ENCODE results near the gene RUSF1. TPM values are rescaled to one million over a fixed set of nuclear protein-coding genes. Genes with fewer than 3 reads are reported as not detected.

The RUSF1 gene
- total RNA-seq (2022; extraction: Qiagen RNA extraction; ENCODE audit: low read depth), result 41.9 to 52.9 TPM (median 50.0 TPM) in 5 replicates

DNA sequence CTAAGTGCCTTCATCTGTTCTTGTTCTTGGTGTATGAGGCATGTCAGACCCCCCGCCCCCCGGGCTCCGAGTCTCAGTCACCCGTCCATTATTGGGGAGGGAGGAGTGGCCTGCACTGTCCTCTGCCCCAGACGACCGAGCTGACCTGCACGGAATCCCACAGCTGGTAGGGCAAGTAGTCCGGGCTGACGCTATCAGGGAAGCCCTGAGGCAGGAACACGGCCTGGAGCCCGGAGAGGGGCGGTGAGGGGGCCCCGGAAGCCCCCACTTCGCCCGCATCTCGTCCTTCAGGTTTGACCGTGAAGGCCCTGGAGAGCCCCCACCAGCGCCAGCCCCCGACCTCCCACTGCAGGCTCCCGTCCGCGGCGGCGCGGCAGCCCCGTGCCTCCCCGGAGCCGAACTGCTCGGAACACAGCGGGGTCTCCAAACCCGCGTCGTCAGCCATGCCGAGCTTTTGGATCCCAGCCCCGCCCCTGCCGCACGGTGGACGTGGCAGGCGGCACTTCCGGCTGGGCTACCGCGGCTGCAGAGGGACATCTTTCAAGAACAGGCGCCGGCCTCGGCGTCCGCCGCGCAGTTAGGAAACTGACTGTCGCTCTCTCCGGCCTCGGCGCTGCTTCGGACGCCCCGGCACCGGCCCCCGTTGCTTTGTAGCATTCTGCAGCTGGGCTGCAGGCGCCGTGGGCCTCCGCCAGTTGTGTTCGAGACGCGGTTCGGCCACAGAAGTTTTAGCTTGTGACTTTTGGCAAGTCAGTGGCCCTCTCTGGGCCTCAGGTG lies at the start of gene RUSF1:
RUSF1 (minus strand) TSS at position 463 of the 777 bp plus-strand sequence; CDS start at position 445, 18 bp downstream.

DNA sequence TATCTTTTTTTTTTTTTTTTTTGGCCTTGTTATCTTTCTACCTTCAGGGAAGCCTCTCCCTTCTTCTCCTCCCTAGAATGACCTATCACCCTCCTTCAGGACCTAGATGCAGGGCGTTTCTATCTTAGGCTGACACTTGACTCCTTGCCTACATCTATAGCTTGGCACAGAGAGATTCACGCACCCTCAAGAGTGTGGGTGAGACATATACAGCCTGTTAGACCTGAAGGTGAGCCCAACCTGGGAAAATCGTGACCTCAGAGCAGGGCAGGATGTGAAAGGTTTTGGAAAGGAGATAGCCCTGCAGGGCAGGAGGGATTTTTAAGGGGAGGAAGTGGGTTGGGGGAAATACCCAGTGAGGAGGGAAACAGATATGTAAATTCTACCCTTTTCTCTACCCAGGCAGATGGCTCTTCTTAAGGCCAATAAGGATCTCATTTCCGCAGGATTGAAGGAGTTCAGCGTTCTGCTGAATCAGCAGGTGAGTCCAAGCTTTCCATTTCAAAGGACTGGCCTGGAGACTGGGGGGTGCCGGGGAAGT lies 19.6 kb upstream of the RUSF1 start, which contains the start of gene AHSP:
AHSP (plus strand) TSS at position 167 of the 541 bp plus-strand sequence; CDS start at position 407, 240 bp downstream.

DNA sequence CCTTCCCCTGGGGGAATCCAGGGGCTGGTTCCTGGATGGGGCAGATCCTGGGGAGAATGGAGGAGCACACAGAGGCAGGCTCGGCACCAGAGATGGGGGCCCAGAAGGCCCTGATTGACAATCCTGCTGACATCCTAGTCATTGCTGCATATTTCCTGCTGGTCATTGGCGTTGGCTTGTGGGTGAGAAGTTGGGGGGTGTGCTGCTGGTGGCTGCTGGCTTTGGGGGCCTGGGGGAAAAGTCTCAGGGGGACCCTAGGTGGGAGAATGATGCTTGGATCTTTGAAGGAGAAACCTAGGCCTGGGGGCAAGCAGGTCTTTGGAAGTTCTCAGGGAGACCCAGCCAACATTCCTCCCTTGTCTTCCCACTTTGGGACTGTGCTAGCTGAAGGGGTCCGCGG lies 25.1 kb downstream of the RUSF1 start, which contains the start of gene SLC5A2:
SLC5A2 (plus strand) TSS at position 43 of the 400 bp plus-strand sequence; CDS start at position 57, 14 bp downstream.

DNA sequence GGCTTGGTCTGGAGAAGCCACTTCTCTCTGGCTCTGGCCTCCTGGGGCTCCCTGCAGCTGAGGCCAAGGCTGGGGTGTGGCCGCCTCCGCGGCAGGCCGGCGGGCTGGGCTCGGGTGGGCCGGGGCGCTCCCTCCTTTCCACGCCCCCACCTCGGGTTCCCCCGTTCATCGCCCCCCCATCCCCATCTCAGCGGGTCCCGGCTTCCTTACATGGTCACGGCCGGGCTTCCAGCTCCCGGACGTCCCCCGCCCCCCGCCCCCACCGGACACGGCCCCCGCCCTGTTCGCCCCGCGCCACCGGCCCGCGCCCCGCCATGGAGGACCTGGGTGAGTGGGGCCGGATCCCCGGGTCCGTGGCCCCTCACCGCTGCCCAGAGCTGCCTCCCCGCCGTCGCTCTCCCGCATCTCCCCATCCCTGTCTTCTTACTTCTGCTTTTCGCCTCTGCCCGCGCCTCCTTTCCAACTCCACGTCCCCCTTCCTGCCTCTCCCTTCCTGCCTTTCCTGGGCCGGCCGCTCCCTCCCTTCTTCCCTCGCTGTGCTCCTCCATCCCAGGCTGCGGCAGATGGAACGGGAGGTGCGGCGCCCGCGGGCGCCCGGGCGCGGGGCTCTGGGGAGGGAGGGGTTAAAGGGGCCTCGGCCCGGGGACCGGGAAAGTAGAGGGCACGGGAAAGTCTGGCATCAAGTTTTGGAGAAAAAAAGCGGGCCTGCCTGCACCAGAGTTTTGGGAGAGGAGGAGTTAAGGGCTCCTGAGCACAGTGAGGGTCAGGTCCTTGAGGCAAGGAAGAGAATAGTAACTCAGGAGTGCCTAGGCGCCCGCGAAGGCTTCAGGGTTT lies 36.1 kb downstream of the RUSF1 start, which contains the start of gene TGFB1I1:
TGFB1I1 (plus strand) TSS at position 278 of the 834 bp plus-strand sequence; CDS start at position 315, 37 bp downstream.

DNA sequence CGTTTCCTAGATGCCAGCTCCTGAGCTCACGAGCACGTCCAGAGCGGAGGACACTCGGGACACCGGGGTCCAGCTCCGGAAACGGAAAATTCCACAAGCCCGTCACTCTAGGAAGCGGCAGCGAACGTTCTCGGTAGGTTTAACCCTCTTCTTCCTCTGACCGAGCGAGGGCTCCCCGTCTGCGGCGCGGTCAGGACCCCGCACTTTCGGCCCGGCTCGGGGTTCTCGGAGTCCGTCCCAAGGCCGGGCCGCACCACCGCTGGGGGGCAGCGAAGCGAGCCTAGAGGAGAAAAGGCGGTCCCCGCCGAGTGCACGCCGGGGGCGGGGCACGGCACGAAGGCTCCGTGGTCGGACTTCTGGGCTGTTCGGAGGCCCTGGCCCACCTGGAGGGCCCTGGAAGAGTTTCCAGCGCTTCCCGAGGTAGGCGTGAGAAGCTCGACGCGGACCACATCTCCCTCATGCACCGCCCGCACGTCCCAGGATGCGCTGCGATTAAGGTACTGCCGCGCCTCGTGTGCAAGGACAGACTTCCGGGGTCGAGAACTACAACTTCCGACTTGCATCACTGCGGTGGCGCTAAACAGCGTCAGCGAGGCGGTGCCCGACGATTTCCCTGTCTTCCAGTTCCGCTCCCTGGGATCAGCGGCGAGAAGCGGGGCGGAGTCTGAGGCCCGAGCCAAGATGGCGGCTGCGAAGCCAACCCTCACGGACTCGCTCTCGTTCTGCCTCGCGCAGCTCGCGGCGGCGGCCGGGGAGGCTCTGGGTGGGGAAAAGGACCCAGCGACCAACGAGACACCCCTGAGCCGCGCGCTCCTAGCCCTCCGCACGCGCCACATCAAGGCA lies 49.1 kb downstream of the RUSF1 start, which contains the start of gene ARMC5:
ARMC5 (plus strand) TSS at position 658 of the 843 bp plus-strand sequence; CDS start at position 682, 24 bp downstream.

Other genes with a start within 250 kb of the RUSF1 start
- 1.1 to 2.6 TPM (median 1.9 TPM) in 5 replicates for gene ITGAM, start 248.4 kb downstream of the RUSF1 start, total RNA-seq (2022; extraction: Qiagen RNA extraction; ENCODE audit: low read depth)
- 1.2 to 2.0 TPM (median 1.4 TPM) in 5 replicates for gene ITGAX, start 153.2 kb downstream of the RUSF1 start, total RNA-seq (2022; extraction: Qiagen RNA extraction; ENCODE audit: low read depth)
- gene ITGAD, start 115.1 kb downstream of the RUSF1 start, total RNA-seq (2022; extraction: Qiagen RNA extraction; ENCODE audit: low read depth), result not detected in 5 replicates
- not detected in 5 replicates for gene COX6A2, start 80.0 kb downstream of the RUSF1 start, total RNA-seq (2022; extraction: Qiagen RNA extraction; ENCODE audit: low read depth)
- 0.08 to 0.17 TPM (median 0.15 TPM) in 4 of 5 replicates, not detected in the other for gene ZNF843, start 65.6 kb downstream of the RUSF1 start, total RNA-seq (2022; extraction: Qiagen RNA extraction; ENCODE audit: low read depth)
- 7.6 to 16.0 TPM (median 10.3 TPM) in 5 replicates for gene ARMC5, start 48.9 kb downstream of the RUSF1 start, total RNA-seq (2022; extraction: Qiagen RNA extraction; ENCODE audit: low read depth)
- 33.9 to 59.2 TPM (median 44.8 TPM) in 5 replicates for gene TGFB1I1, start 36.2 kb downstream of the RUSF1 start, total RNA-seq (2022; extraction: Qiagen RNA extraction; ENCODE audit: low read depth)
- 0.30 to 0.74 TPM (median 0.44 TPM) in 4 of 5 replicates, not detected in the other for gene SLC5A2, start 25.3 kb downstream of the RUSF1 start, total RNA-seq (2022; extraction: Qiagen RNA extraction; ENCODE audit: low read depth)
- not detected in 5 replicates for gene AHSP, start 19.5 kb upstream of the RUSF1 start, total RNA-seq (2022; extraction: Qiagen RNA extraction; ENCODE audit: low read depth)

All from A549 treated with DMSO at 1 μM for 4 hours (cell line).